ENCODE measurements around the gene RGS6. TPM values are rescaled to one million over a fixed set of nuclear protein-coding genes. Genes with fewer than 3 reads are reported as not detected.

The RGS6 gene
- total and polyA plus RNA-seq, 5 donors from 2014 or later = 0.13 to 1.5 (median 0.69) TPM

DNA sequence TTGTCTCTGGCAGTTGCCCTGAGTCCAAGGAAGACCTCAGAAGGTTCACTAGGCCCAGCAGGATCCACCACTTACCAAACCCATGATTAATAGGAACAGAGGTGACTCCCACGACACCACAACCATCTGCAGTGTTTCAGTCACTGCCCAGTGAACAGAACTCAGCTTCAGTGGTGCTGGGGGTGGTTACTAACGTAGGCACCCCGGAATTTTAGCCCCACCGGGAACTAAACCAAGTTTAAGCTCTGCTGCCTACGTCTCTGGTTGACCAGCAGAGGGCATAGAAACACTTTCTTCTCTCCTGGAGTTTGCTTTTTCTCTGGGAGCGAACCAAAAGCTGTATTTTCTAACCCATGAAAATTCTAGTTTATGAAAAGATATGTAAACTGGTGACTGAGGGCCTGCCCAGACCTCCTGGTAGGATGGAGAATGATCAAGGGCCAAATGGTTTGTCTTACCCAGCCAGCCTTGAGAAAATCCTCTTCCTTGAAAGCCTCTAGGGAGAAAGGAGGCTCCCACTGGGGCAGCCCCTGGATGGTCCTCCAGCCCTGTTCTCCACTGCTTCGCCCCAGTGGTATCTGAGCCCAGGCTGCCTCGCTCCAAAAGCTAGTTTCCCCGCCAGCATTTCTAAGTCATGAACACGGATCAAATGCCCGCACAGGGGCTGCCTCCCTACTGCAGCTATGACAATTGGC, 581.9 kb downstream of the RGS6 start:
- Mint-ChIP-seq H3K4me3 (no peak overlapping the region), H3K4me1 (peaks cover 10 to 35% (median 25%) of the 10 kb centered on the region in 4 donors), H3K9me3 (peaks cover 0 to 2% (median 0%) of the 10 kb centered on the region in 7 donors), H3K36me3 (no peaks in the 10 kb centered on the region), H3K27ac (no peak overlapping the region), H3K27me3 (peaks cover 4% of the 10 kb centered on the region)
- DNase-seq (peak in 1 of 3 donors; percentile 34), ATAC-seq (ENCODE audit: low read depth in 2 of 2) (no peak)
- Histone ChIP-seq H3K4me1 (ENCODE audit: control insufficient read depth, insufficient read depth, low read length, poor library complexity, severe bottlenecking) (peaks cover 28% of the 10 kb centered on the region), H3K36me3 (ENCODE audit: control insufficient read depth, insufficient read depth, low read length) (no peaks in the 10 kb centered on the region), H3K27me3 (ENCODE audit: control insufficient read depth, insufficient read depth, low read length) (no peaks in the 10 kb centered on the region), H3K4me3 (ENCODE audit: low read depth, low read length) (no peak overlapping the region), H3K9me3 (ENCODE audit: control insufficient read depth in 2 of 2, low read length in 2 of 2) (no peaks in the 10 kb centered on the region), H3K27ac (ENCODE audit: insufficient read depth, low read length, poor library complexity, severe bottlenecking) (no peak overlapping the region)

DNA sequence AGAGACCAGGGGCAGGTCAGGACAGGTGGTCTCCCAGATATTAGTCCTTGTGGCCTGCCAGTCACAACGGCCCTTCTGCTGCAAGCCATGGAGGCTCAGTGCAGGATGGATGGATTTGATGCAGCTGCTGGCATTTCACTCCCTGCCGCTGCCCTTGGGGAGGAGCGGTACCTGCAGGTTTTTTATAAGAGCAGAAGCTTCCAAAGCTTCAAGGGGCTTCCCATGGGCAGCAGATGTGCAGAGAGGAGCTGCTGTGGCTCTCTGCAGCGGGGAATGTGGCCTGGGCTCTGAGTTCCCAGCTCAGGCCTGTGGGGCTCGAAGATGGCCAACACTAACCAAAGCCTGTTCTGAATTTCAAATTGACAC, 582.4 kb downstream of the RGS6 start:
- Mint-ChIP-seq H3K4me1 (peaks cover 15 to 40% (median 30%) of the 10 kb centered on the region in 4 donors), H3K36me3 (no peaks in the 10 kb centered on the region), H3K4me3 (no peak overlapping the region), H3K27me3 (peaks cover 4% of the 10 kb centered on the region), H3K9me3 (peaks cover 0 to 2% (median 0%) of the 10 kb centered on the region in 7 donors), H3K27ac (no peak overlapping the region)
- Histone ChIP-seq H3K27ac (ENCODE audit: insufficient read depth, low read length, poor library complexity, severe bottlenecking) (no peak overlapping the region), H3K36me3 (ENCODE audit: control insufficient read depth, insufficient read depth, low read length) (no peaks in the 10 kb centered on the region), H3K9me3 (ENCODE audit: control insufficient read depth in 2 of 2, low read length in 2 of 2) (no peaks in the 10 kb centered on the region), H3K4me3 (ENCODE audit: low read depth, low read length) (no peak overlapping the region), H3K4me1 (ENCODE audit: control insufficient read depth, insufficient read depth, low read length, poor library complexity, severe bottlenecking) (peaks cover 33% of the 10 kb centered on the region), H3K27me3 (ENCODE audit: control insufficient read depth, insufficient read depth, low read length) (no peaks in the 10 kb centered on the region)
- ATAC-seq (ENCODE audit: low read depth in 2 of 2) (no peak), DNase-seq (no peak)

- no peak overlapping the region for H3K27ac ChIP-seq (ENCODE audit: insufficient read depth, low read length, poor library complexity, severe bottlenecking)
- peaks cover 0 to 9% (median 0%) of the 10 kb centered on the region in 7 donors for H3K9me3 Mint-ChIP-seq
- H3K9me3 ChIP-seq (ENCODE audit: control insufficient read depth in 2 of 2, low read length in 2 of 2) = no peaks in the 10 kb centered on the region
- peaks cover 4% of the 10 kb centered on the region for H3K27me3 Mint-ChIP-seq
- peaks cover 21 to 51% (median 36%) of the 10 kb centered on the region in 4 donors for H3K4me1 Mint-ChIP-seq
- H3K36me3 ChIP-seq (ENCODE audit: control insufficient read depth, insufficient read depth, low read length) = no peaks in the 10 kb centered on the region
- H3K27me3 ChIP-seq (ENCODE audit: control insufficient read depth, insufficient read depth, low read length) = no peaks in the 10 kb centered on the region
- no peaks in the 10 kb centered on the region for H3K36me3 Mint-ChIP-seq
- no peak overlapping the region for H3K4me3 Mint-ChIP-seq
- no peak overlapping the region for H3K4me3 ChIP-seq (ENCODE audit: low read depth, low read length)
- H3K27ac Mint-ChIP-seq = no peak overlapping the region
- ATAC-seq (ENCODE audit: low read depth in 2 of 2) = no peak
- no peak for DNase-seq
- peaks cover 38% of the 10 kb centered on the region for H3K4me1 ChIP-seq (ENCODE audit: control insufficient read depth, insufficient read depth, low read length, poor library complexity, severe bottlenecking)
These were observed 583.8 kb downstream of the RGS6 start for GRCh38 chr14:72515779-72516770.

- Histone ChIP-seq H3K36me3 (ENCODE audit: control insufficient read depth, insufficient read depth, low read length) (no peaks in the 10 kb centered on the region), H3K4me3 (ENCODE audit: low read depth, low read length) (no peak overlapping the region), H3K4me1 (ENCODE audit: control insufficient read depth, insufficient read depth, low read length, poor library complexity, severe bottlenecking) (peaks cover 40% of the 10 kb centered on the region), H3K9me3 (ENCODE audit: control insufficient read depth in 2 of 2, low read length in 2 of 2) (no peaks in the 10 kb centered on the region), H3K27ac (ENCODE audit: insufficient read depth, low read length, poor library complexity, severe bottlenecking) (no peak overlapping the region), H3K27me3 (ENCODE audit: control insufficient read depth, insufficient read depth, low read length) (no peaks in the 10 kb centered on the region)
- Mint-ChIP-seq H3K27me3 (peaks cover 4% of the 10 kb centered on the region), H3K36me3 (no peaks in the 10 kb centered on the region), H3K9me3 (peaks cover 0 to 9% (median 0%) of the 10 kb centered on the region in 7 donors), H3K4me1 (peaks cover 27 to 57% (median 41%) of the 10 kb centered on the region in 4 donors), H3K4me3 (peak overlapping the region in 3 of 4 donors; percentile 35 to 74 (median 44)), H3K27ac (peak overlapping the region in 1 of 3 donors; percentile 78)
- ATAC-seq (ENCODE audit: low read depth in 2 of 2) = peak; percentile 59
- peak; percentile 51 to 83 (median 76) for DNase-seq
These were observed 584.9 kb downstream of the RGS6 start for GRCh38 chr14:72516936-72517700.

DNA sequence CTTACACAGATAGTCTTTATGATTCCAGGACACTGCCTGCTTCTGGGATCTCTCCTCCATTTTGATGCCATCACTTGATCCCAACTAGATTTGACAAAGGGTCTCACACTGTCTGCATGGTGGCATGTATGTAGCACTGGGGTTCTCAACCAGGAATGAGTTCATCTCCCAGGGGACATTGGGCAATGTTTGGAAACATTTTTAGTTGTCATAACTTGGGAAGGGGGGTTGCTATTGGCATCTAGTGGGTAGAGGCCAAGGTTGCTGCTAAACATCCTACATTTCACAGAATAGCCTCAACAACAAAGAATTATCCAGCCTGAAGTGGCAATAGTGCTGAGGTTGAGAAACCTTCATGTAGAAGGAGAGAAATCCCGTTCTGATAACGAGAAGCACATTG, 585.5 kb downstream of the RGS6 start:
- Mint-ChIP-seq H3K36me3 (no peaks in the 10 kb centered on the region), H3K4me1 (peaks cover 27 to 60% (median 43%) of the 10 kb centered on the region in 4 donors), H3K27ac (no peak overlapping the region), H3K4me3 (peak overlapping the region in 2 of 4 donors; percentile 14 to 59), H3K27me3 (peaks cover 4% of the 10 kb centered on the region), H3K9me3 (peaks cover 0 to 9% (median 0%) of the 10 kb centered on the region in 7 donors)
- Histone ChIP-seq H3K27ac (ENCODE audit: insufficient read depth, low read length, poor library complexity, severe bottlenecking) (no peak overlapping the region), H3K9me3 (ENCODE audit: control insufficient read depth in 2 of 2, low read length in 2 of 2) (no peaks in the 10 kb centered on the region), H3K4me1 (ENCODE audit: control insufficient read depth, insufficient read depth, low read length, poor library complexity, severe bottlenecking) (peaks cover 40% of the 10 kb centered on the region), H3K4me3 (ENCODE audit: low read depth, low read length) (peak overlapping the region; percentile 33), H3K27me3 (ENCODE audit: control insufficient read depth, insufficient read depth, low read length) (no peaks in the 10 kb centered on the region), H3K36me3 (ENCODE audit: control insufficient read depth, insufficient read depth, low read length) (no peaks in the 10 kb centered on the region)
- DNase-seq (no peak), ATAC-seq (ENCODE audit: low read depth in 2 of 2) (no peak)

GRCh38 chr14:72518809-72519377, 586.7 kb downstream of the RGS6 start:
- Mint-ChIP-seq H3K4me1 (peaks cover 27 to 61% (median 44%) of the 10 kb centered on the region in 4 donors), H3K4me3 (peak overlapping the region; percentile 14 to 78 (median 48)), H3K27ac (peak overlapping the region in 2 of 3 donors; percentile 79 to 84), H3K27me3 (peaks cover 4% of the 10 kb centered on the region), H3K9me3 (peaks cover 0 to 9% (median 0%) of the 10 kb centered on the region in 7 donors), H3K36me3 (no peaks in the 10 kb centered on the region)
- Histone ChIP-seq H3K4me3 (ENCODE audit: low read depth, low read length) (peak overlapping the region; percentile 45), H3K27ac (ENCODE audit: insufficient read depth, low read length, poor library complexity, severe bottlenecking) (peak overlapping the region; percentile 54), H3K27me3 (ENCODE audit: control insufficient read depth, insufficient read depth, low read length) (no peaks in the 10 kb centered on the region), H3K9me3 (ENCODE audit: control insufficient read depth in 2 of 2, low read length in 2 of 2) (no peaks in the 10 kb centered on the region), H3K36me3 (ENCODE audit: control insufficient read depth, insufficient read depth, low read length) (no peaks in the 10 kb centered on the region), H3K4me1 (ENCODE audit: control insufficient read depth, insufficient read depth, low read length, poor library complexity, severe bottlenecking) (peaks cover 42% of the 10 kb centered on the region)
- ATAC-seq (ENCODE audit: low read depth in 2 of 2) (peak; percentile 89 to 92), DNase-seq (peak in 2 of 3 donors; percentile 40 to 76)

DNA sequence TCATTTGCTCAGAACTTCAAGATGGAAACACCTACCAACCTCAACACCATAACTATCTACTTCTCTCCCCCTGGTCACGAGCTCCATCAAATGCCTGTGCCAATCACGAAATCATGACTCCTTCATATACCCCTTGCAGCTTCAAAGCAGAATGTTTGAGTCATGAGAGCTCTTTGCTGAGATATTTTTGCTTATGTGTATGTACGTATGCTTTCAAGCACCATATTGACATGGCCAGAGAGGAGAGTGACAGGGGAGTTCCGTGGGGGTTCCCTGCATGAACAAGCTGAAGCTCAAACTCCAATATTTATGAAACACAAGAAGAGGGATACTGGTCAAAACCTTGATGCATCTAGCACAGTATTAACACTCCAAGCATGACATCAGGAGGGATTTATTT, 587.3 kb downstream of the RGS6 start:
- H3K9me3 ChIP-seq (ENCODE audit: control insufficient read depth in 2 of 2, low read length in 2 of 2) = no peaks in the 10 kb centered on the region
- H3K4me3 ChIP-seq (ENCODE audit: low read depth, low read length) = peak overlapping the region; percentile 45
- no peaks in the 10 kb centered on the region for H3K27me3 ChIP-seq (ENCODE audit: control insufficient read depth, insufficient read depth, low read length)
- no peaks in the 10 kb centered on the region for H3K36me3 ChIP-seq (ENCODE audit: control insufficient read depth, insufficient read depth, low read length)
- DNase-seq = peak in 1 of 3 donors; percentile 23
- Mint-ChIP-seq H3K9me3 (peaks cover 0 to 9% (median 0%) of the 10 kb centered on the region in 7 donors), H3K4me1 (peaks cover 27 to 67% (median 47%) of the 10 kb centered on the region in 4 donors), H3K27ac (peak overlapping the region in 2 of 3 donors; percentile 16 to 84), H3K36me3 (no peaks in the 10 kb centered on the region), H3K27me3 (peaks cover 4% of the 10 kb centered on the region), H3K4me3 (peak overlapping the region in 3 of 4 donors; percentile 14 to 78 (median 59))
- peak in 1 of 2 donors; percentile 4 for ATAC-seq (ENCODE audit: low read depth in 2 of 2)
- H3K4me1 ChIP-seq (ENCODE audit: control insufficient read depth, insufficient read depth, low read length, poor library complexity, severe bottlenecking) = peaks cover 48% of the 10 kb centered on the region
- no peak overlapping the region for H3K27ac ChIP-seq (ENCODE audit: insufficient read depth, low read length, poor library complexity, severe bottlenecking)
